HepG2 (cell line): ENCODE results near the gene CDK11B. TPM values are rescaled to one million over a fixed set of nuclear protein-coding genes. Genes with fewer than 3 reads are reported as not detected.

Experiments
- ARID3A ChIP-seq: IDR thresholded peaks from 2 replicates; pipeline ENCODE4 v1.6.1; 2012; ENCODE audit warnings: low read depth, low read length, improper control_type of control experiment
- CHD2 ChIP-seq: IDR thresholded peaks from 2 replicates; pipeline ENCODE4 v1.6.1; 2011; ENCODE audit warnings: low read depth, low read length, improper control_type of control experiment
- ERF ChIP-seq: IDR thresholded peaks from 2 replicates; pipeline ENCODE4 v1.6.1; 2018; ENCODE audit warnings: missing biosample characterization, missing genetic modification reagents
- PATZ1 ChIP-seq: sonication (generic); formaldehyde crosslinking; IDR thresholded peaks from 2 replicates; pipeline ENCODE4 v1.4.0; 2020; ENCODE audit warnings: missing genetic modification reagents
- POGK ChIP-seq: sonication (generic); formaldehyde crosslinking; conservative IDR thresholded peaks from 2 replicates; pipeline ENCODE4 v1.8.0; 2022; ENCODE audit warnings: mild to moderate bottlenecking, moderate library complexity, missing genetic modification reagents
- SIX4 ChIP-seq: sonication (generic); formaldehyde crosslinking; IDR thresholded peaks from 2 replicates; pipeline ENCODE4 v1.4.0; 2020; ENCODE audit warnings: missing genetic modification reagents
- SMARCC2 ChIP-seq: fragments of 450-650 bp; IDR thresholded peaks from 2 replicates; pipeline ENCODE4 v1.6.1; 2017; ENCODE audit warnings: antibody characterized with exemption, mild to moderate bottlenecking
- SRSF1 ChIP-seq: fragments of 200-400 bp; formaldehyde crosslinking; optimal IDR thresholded peaks from 2 replicates; pipeline ENCODE3; 2017; ENCODE audit warnings: mild to moderate bottlenecking, low read depth, low read length, moderate library complexity
- ZFX ChIP-seq: sonication (generic); formaldehyde crosslinking; IDR thresholded peaks from 2 replicates; pipeline ENCODE4 v1.4.0; 2020; ENCODE audit warnings: mild to moderate bottlenecking, low read depth, missing genetic modification reagents, moderate library complexity
- ZNF17 ChIP-seq: sonication (generic); formaldehyde crosslinking; IDR thresholded peaks from 2 replicates; pipeline ENCODE4 v1.5.0; 2020; ENCODE audit warnings: mild to moderate bottlenecking, missing genetic modification reagents
- ZNF546 ChIP-seq: sonication (generic); formaldehyde crosslinking; conservative IDR thresholded peaks from 2 replicates; pipeline ENCODE4 v1.8.1; 2023; ENCODE audit warnings: mild to moderate bottlenecking, missing genetic modification reagents
- ZNF615 ChIP-seq: sonication (generic); formaldehyde crosslinking; IDR thresholded peaks from 2 replicates; pipeline ENCODE4 v1.5.0; 2020; ENCODE audit warnings: mild to moderate bottlenecking, missing genetic modification reagents, borderline replicate concordance
- ZNF639 ChIP-seq: conservative IDR thresholded peaks from 2 replicates; pipeline ENCODE4 v1.6.1; 2018; ENCODE audit warnings: missing genetic modification reagents
- ZNF644 ChIP-seq: IDR thresholded peaks from 2 replicates; pipeline ENCODE4 v1.6.1; 2016; ENCODE audit warnings: low read depth
- ZNF770 ChIP-seq: sonication (generic); formaldehyde crosslinking; IDR thresholded peaks from 2 replicates; pipeline ENCODE4 v1.5.0; 2020; ENCODE audit warnings: mild to moderate bottlenecking, missing genetic modification reagents
- ZNF777 ChIP-seq: sonication (generic); formaldehyde crosslinking; IDR thresholded peaks from 2 replicates; pipeline ENCODE4 v1.4.0; 2020; ENCODE audit warnings: missing genetic modification reagents
- polyA plus RNA-seq, 8 experiments: library from polyadenylated mRNA; depleted of rRNA in 3 of 8; stranded (reverse) in 7 of 8; unstranded in 1 of 8; fragments of >200 nt; fragmentation: Illumina TruSeq in 4 of 8; extraction: Trizol in 4 of 8; gene quantifications; 2 replicates each; pipeline versions ENCODE4 v1.2.1 to v1.2.3, GENCODE V29; 2011 to 2016; ENCODE audit warnings: low read depth in 4 of 8, missing spikeins in 1 of 8, mixed read lengths in 1 of 8; ENCODE audit not compliant: insufficient read depth in 1 of 8
- total RNA-seq, 5 experiments: library from RNA; depleted of rRNA; stranded (reverse); fragments of >200 nt; fragmentation: Illumina TruSeq; extraction: Trizol; gene quantifications; 2 replicates each; pipeline ENCODE4 v1.2.3, GENCODE V29; 2016; ENCODE audit warnings: low read depth in 1 of 5

CDK11B gene
- total and polyA plus RNA-seq, 2 of the 13 experiments (the other 11 are each of a cell fraction or from before 2014, with no cell fraction given), result 3.6 to 15.1 TPM

- TF ChIP-seq ARID3A, result no peak
- TF ChIP-seq POGK (CRISPR knock-in tag), result no peak
- TF ChIP-seq PATZ1 (CRISPR knock-in tag), result peak; percentile 46; the same call in 1 of the 2 replicates
- no peak for TF ChIP-seq ZNF615
- peak; percentile 66; the same call in 1 of the 2 replicates for TF ChIP-seq SIX4
- TF ChIP-seq SRSF1, result no peak
- TF ChIP-seq ZNF639, result no peak
- no peak for TF ChIP-seq ZNF546 (CRISPR knock-in tag)
- TF ChIP-seq ZNF17 (CRISPR knock-in tag), result no peak
- peak; percentile 59; the same call in 1 of the 2 replicates for TF ChIP-seq ZFX (CRISPR knock-in tag)
- 0 out of 2 replicates have a peak, but pooled peaks have one; percentile 29 for TF ChIP-seq ZNF777 (CRISPR knock-in tag)
- no peak for TF ChIP-seq ERF (CRISPR knock-in tag)
- no peak for TF ChIP-seq ZNF644 (CRISPR knock-in tag)
- no peak for TF ChIP-seq CHD2
- TF ChIP-seq ZNF770, result peak; percentile 92
- TF ChIP-seq SMARCC2, result no peak
These were observed 26.9 kb downstream of the CDK11B start, which contains the start of gene MMP23B (continued) for GRCh38 chr1:1631782-1632420.
